ENCODE data around the gene TJAP1.

TJAP1 gene, protein sequence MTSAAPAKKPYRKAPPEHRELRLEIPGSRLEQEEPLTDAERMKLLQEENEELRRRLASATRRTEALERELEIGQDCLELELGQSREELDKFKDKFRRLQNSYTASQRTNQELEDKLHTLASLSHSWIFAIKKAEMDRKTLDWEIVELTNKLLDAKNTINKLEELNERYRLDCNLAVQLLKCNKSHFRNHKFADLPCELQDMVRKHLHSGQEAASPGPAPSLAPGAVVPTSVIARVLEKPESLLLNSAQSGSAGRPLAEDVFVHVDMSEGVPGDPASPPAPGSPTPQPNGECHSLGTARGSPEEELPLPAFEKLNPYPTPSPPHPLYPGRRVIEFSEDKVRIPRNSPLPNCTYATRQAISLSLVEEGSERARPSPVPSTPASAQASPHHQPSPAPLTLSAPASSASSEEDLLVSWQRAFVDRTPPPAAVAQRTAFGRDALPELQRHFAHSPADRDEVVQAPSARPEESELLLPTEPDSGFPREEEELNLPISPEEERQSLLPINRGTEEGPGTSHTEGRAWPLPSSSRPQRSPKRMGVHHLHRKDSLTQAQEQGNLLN

DNA sequence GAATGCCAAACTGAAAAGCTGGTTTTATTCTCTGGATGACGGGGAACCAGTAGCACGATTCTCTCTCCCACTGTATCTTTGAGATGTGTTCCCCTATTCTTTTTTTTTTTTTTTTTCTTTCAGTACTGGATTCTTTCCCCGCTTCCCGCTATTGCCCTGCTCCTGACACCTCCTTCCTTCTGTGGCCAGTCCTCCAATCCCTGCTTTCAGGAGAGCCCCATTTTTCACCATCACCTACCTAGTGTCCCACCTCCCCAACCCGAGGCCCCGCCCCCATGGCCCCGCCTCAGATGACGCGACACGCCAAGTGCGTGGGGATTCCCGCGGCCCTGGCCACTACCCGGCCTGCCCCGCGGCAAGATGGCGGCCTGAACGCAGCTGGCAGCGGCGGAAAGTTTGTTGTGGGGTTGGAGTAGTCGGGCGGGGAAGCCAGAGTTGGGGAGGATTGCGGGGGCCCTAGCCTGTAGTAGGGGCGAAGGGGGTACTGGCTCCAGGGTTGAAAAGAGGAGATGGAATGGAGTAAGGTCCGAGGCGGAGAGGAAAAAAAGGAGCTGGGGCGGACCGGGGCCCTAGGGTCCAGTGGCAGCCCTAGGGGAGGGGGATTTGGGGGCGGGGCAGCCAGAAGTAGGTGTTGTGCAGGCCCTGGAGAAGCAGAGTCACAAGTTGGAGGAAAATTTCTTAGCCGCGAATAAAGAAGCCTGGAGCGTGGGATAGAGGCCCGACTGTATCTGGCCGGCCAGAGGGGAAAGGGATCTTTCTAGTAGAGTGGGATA, at the start of gene TJAP1:
Gene TJAP1, plus strand, starts transcription at position 336 of the 773 bp plus-strand sequence. CDS start 21,432 bp downstream, outside the sequence.
- peak; percentile 98 for DNase-seq

DNA sequence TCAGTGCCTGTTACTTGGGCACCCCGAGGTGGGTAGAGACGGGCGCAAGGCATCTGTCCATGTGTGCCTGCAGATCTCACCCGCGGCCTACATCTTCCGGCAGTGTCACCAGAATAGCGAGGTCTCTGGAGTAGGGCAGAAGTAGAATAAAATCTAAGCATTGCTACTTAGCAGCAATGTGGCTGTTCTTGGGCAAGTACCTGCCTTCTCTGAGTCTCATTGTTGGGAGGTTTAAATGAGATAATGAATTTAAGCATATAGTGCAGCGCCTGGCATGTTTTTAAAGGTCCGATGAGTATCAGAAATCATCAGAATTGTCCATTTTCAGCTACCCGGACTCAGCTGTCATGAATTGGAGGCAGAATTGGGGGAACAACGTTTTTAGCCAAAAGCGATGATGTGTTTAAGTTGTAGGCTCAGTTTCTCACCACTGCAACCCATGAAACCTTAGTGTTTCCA, 49.2 kb upstream of the TJAP1 start:
- DNase-seq, result peak; percentile 81

DNA sequence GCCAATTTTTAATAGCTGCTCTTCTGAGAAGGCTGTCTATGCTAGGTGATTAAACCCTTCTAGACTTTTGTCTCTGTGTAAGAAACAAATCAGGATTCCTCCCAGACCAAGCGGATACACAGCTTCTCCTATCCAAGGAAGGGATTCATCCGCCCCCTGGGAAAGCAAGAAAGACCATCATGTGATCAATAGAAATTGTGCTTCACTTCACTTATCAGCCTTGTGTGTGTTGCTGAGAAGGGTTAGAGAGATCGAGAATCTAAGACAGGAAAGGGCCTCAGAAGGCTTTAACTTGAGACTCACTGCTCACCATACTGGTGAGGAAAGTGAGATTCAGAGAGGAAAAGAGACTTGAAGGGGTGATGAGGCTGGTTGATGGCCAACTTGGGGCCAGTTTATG, 48.5 kb upstream of the TJAP1 start:
- no peak for DNase-seq

- DNase-seq, result no peak
Observed at GRCh38 chr6:43432009-43432945, 45.1 kb upstream of the TJAP1 start.

- DNase-seq, result no peak
Observed at GRCh38 chr6:43433148-43433547, 44.2 kb upstream of the TJAP1 start.

DNA sequence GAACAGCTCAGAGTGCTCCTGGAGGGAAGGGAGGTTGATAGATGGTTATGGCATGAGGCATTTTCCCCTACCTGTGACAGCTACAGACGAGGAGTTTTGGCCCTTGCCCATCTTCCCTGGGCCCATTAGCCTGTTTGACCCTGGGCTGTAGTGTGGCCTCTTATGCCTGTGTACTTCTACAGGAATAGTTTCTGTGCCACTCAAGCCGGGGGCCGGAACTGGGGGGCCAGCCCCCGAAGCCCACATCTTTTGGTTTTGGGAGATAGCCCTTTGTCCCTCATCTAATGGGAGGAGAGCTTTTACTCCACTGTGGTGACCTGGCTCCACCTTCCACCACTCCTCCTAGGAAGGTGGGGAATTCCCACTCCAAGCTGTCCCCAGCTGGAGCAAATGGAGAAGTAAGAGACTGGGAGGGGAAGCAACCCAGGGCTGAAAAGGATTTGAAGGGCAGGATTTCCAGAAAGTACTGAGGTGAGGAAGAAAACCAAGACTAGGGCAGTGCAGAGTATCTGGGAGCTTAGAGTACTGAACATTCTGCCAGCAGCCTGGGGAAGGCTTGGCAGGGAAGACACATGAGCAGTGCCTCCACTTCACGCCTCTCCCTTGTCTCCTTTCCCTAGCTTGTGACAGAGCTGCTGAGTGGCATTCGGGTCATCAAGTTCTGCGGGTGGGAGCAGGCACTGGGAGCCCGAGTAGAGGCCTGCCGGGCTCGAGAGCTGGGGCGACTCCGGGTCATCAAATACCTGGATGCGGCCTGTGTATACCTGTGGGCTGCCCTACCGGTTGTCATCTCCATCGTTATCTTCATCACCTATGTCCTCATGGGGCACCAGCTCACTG, 43.1 kb upstream of the TJAP1 start:
- DNase-seq, result no peak

- no peak for DNase-seq
Observed at GRCh38 chr6:43434943-43435342, 42.4 kb upstream of the TJAP1 start.

GRCh38 chr6:43435682-43436437, 41.5 kb upstream of the TJAP1 start:
- no peak for DNase-seq

- peak; percentile 20 for DNase-seq
Observed at GRCh38 chr6:43436577-43437282, 40.6 kb upstream of the TJAP1 start.

DNA sequence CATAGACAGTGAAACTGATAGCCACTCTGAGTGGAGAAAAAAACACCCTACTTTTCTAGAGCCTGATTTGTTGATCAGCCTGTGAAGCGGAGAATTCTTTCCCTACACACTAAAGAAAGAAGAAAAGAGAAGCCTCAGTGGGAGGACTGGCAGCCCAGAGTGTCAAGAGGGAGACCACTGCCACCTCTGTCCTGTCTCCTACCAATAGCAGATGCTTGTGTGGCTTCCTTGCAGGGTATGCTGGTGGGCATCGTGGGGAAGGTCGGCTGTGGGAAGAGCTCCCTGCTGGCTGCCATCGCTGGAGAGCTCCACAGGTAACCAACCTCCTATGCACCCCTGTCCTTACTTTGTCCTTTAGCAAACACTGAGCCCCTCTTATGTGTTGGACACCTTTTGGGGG, 39.7 kb upstream of the TJAP1 start:
- DNase-seq, result no peak

DNA sequence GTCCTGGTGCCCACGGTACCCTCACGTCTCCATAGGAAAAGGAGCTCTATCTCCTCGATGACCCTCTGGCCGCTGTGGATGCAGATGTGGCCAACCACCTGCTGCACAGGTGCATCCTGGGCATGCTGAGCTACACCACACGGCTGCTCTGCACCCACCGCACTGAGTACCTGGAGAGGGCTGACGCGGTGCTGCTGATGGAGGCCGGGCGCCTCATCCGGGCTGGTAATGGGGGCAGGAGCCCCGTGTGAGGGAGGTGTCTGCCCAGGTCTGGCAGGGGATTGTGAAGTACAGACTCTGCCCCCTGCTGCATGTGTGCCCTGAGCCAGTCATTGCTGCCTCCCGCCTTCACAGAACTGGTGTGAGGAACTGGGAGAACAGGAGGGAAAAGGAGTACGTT, 34.4 kb upstream of the TJAP1 start:
- no peak for DNase-seq

GRCh38 chr6:43444036-43444435, 33.3 kb upstream of the TJAP1 start:
- DNase-seq, result no peak

DNA sequence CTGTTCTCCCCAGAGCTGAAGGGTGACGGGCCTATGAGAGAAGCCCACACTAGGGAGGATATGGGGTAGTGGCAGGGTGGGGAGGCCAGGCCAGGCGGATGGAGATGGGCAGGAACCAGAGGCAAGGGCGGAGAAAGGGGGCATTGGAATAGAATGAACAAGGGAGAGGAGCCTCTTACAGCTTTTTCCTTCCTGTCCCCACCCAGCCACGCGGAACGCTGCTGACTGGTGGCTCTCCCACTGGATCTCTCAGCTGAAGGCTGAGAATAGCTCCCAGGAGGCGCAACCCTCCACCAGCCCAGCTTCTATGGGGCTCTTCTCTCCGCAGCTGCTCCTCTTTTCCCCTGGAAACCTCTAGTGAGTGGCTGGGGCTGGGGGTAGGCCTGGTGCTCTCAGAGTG, 32.8 kb upstream of the TJAP1 start:
- no peak for DNase-seq

GRCh38 chr6:43445576-43445975, 31.8 kb upstream of the TJAP1 start:
- no peak for DNase-seq

DNA sequence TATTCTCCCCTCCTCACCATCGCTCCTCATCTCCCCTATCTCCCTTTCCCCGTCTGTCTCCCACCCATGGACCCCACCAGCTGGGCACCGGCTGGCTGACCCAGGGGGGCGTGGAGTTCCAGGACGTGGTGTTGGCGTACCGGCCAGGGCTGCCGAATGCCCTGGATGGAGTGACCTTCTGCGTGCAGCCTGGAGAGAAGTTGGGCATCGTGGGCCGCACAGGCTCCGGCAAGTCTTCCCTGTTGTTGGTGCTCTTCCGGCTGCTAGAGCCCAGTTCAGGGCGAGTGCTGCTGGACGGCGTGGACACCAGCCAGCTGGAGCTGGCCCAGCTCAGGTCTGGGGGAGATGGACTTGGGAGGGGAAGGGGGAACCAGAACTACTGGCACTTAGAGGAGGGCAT, 29.8 kb upstream of the TJAP1 start:
- no peak for DNase-seq

- no peak for DNase-seq
Observed at GRCh38 chr6:43448916-43449315, 28.5 kb upstream of the TJAP1 start.

DNA sequence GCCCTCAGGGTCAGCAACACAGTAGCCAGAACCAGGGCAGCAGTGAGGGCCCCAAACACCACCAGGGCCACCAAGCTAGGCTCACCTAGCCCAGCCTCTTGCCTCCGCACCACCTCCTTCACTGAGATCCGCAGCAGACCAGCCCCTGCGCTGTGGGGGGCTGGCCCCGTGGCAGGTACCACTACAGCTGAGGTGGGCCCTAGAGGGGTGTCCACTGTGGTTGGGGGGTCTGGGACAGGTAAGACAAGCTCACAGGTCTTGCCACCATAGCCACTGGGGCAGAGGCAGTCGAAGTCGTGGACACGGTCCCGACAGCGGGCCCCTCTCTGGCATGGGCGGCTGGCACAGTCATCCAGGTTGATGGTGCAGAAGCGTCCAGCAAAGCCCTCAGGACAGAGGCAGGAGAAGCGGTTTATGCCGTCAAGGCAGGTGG, 26.7 kb upstream of the TJAP1 start:
- DNase-seq, result no peak

DNA sequence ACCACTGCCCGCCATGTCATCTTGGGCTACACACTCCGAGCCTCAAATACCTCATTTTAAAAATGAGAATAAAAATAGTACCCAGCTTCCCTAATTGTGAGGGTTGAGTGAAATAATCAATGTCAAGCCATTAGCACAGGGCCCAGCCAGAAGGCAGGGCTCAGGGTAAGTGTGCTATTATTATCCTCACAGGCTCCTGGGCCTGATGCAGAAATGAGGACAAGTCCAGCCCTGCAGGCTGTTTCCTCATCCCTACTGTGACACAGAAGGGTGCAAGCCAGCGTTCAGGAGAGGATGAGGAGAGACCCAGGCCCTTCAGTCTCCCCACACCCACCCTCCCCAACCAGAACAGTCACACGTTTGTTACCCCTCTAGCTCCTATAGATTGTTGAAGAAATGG, 26.0 kb upstream of the TJAP1 start:
- no peak for DNase-seq

- no peak for DNase-seq
Observed at GRCh38 chr6:43451939-43452338, 25.4 kb upstream of the TJAP1 start.

- DNase-seq, result no peak
Observed at GRCh38 chr6:43452896-43453295, 24.5 kb upstream of the TJAP1 start.
